SU-DHL-6 (cell line): Measurements from ENCODE around the gene LDAF1.

Source experiments
- CTCF ChIP-seq: fragments of 200-600 bp; sonication (generic); IDR thresholded peaks from one replicate; pipeline ENCODE4 v1.5.1; 2017; ENCODE audit warnings: antibody characterized with exemption, mild to moderate bottlenecking, low read length, moderate library complexity; ENCODE audit not compliant: insufficient read depth, poor library complexity, severe bottlenecking
- EZH2phosphoT487 ChIP-seq: fragments of 200-600 bp; sonication (generic), shearing (Covaris generic); conservative IDR thresholded peaks from 2 replicates; pipeline ENCODE4 v1.6.1; 2018; ENCODE audit warnings: mild to moderate bottlenecking, antibody characterized with exemption, low read length, moderate library complexity, mixed read lengths

DNA sequence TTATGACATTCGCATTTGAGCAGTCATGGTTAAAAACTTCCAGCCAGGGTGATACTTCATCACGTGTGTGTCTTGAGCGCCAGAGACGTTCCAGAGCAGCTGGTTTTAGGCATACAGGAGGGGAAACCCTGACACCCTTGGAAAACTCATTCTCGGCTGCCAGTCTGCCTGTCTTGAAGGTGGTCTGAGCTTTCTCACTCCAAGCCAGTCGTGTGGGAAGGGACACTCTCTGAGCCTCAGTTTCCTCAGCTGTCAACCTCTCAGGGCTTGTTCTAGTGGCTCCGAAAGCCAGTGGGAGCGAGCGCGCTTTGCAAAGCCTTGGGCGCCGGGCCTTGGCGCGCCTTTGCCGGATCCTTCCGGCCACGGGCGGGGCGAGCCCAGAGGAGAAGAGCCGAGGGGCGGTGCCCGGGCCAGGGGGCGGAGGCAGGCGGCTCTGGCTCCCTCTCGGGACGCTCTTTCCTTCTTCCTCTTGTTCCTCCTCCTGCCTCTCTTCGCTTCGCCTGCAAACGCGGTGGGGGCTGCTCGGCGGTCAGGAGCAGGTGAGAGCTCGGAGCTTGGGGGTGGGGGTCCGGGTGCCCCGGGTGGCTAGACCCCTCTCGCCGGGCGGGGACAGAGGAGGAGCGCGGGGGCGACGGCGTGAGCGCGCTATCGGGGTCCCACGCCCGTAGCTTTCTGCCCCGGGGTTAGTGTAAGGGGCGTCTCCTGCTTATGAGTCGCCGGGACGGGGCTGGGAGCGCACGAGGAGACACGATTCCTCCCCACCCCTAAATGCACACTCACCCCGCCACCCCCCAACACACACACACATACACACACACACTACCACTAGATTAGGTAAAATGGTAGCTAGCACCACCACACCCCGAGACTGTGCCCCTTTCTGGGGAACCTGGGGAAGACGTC lies at the start of gene LDAF1:
- TF ChIP-seq CTCF, result no peak
- no peak for TF ChIP-seq EZH2phosphoT487
